ENCODE results near the gene CENATAC. TPM values are rescaled to one million over a fixed set of nuclear protein-coding genes. Genes with fewer than 3 reads are reported as not detected.

Gene CENATAC
- total and polyA plus RNA-seq, 9 of the 15 experiments (the other 6 are each of a cell fraction or from before 2014, with no cell fraction given): 2.4 to 25.5 (median 13.7) TPM

DNA sequence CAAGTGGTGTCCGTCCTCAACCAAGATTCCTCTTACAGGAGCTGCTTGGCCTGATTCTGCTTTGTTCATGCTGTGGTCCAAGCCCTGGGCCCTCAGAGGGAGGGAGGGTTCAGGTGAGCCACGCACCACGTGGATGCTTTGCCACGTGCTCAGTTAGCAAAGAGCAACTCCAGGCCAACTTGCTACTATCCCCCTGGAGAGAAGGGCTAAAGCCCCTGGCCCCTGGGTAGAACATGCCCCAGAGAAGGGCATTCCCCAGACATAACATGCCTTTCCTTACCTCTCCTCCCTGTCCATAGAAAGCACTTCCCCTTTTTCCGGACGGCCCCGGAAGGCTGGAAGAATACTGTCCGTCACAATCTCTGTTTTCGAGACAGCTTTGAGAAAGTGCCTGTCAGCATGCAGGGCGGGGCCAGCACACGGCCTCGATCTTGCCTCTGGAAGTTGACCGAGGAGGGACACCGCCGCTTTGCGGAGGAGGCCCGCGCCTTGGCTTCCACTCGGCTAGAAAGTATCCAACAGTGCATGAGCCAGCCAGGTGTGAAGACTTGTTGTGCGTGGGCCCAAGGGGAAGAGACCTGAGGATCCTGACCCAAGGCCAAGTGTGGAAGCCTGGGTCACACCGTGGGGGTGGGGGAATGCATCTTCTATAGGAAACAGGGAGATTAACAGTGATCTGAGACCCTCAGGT, 17.6 kb upstream of the CENATAC start (continued):
- TF ChIP-seq, protein P1, sequence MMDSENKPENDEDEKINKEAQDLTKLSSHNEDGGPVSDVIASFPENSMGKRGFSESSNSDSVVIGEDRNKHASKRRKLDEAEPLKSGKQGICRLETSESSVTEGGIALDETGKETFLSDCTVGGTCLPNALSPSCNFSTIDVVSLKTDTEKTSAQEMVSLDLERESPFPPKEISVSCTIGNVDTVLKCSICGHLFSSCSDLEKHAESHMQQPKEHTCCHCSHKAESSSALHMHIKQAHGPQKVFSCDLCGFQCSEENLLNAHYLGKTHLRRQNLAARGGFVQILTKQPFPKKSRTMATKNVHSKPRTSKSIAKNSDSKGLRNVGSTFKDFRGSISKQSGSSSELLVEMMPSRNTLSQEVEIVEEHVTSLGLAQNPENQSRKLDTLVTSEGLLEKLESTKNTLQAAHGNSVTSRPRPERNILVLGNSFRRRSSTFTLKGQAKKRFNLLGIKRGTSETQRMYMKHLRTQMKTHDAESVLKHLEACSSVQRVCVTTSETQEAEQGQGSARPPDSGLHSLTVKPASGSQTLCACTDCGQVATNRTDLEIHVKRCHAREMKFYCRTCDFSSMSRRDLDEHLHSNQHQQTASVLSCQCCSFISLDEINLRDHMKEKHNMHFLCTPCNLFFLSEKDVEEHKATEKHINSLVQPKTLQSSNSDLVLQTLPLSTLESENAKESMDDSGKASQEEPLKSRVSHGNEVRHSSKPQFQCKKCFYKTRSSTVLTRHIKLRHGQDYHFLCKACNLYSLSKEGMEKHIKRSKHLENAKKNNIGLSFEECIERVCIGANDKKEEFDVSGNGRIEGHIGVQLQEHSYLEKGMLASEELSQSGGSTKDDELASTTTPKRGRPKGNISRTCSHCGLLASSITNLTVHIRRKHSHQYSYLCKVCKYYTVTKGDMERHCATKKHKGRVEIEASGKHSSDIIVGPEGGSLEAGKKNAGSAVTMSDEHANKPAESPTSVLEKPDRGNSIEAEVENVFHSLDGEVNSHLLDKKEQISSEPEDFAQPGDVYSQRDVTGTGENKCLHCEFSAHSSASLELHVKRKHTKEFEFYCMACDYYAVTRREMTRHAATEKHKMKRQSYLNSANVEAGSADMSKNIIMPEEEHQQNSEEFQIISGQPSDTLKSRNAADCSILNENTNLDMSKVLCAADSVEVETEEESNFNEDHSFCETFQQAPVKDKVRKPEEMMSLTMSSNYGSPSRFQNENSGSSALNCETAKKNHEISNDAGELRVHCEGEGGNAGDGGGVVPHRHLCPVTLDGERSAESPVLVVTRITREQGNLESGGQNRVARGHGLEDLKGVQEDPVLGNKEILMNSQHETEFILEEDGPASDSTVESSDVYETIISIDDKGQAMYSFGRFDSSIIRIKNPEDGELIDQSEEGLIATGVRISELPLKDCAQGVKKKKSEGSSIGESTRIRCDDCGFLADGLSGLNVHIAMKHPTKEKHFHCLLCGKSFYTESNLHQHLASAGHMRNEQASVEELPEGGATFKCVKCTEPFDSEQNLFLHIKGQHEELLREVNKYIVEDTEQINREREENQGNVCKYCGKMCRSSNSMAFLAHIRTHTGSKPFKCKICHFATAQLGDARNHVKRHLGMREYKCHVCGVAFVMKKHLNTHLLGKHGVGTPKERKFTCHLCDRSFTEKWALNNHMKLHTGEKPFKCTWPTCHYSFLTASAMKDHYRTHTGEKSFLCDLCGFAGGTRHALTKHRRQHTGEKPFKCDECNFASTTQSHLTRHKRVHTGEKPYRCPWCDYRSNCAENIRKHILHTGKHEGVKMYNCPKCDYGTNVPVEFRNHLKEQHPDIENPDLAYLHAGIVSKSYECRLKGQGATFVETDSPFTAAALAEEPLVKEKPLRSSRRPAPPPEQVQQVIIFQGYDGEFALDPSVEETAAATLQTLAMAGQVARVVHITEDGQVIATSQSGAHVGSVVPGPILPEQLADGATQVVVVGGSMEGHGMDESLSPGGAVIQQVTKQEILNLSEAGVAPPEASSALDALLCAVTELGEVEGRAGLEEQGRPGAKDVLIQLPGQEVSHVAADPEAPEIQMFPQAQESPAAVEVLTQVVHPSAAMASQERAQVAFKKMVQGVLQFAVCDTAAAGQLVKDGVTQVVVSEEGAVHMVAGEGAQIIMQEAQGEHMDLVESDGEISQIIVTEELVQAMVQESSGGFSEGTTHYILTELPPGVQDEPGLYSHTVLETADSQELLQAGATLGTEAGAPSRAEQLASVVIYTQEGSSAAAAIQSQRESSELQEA (IDR thresholded peaks at IDR 0.05; ENCODE audit: low read depth): no peak
- TF ChIP-seq, protein P2, sequence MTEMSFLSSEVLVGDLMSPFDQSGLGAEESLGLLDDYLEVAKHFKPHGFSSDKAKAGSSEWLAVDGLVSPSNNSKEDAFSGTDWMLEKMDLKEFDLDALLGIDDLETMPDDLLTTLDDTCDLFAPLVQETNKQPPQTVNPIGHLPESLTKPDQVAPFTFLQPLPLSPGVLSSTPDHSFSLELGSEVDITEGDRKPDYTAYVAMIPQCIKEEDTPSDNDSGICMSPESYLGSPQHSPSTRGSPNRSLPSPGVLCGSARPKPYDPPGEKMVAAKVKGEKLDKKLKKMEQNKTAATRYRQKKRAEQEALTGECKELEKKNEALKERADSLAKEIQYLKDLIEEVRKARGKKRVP (CRISPR knock-in tag; IDR thresholded peaks at IDR 0.05): 0 out of 2 replicates have a peak, but pooled peaks have one; percentile 35
- TF ChIP-seq ZNF696 (CRISPR knock-in tag; conservative IDR thresholded peaks at IDR 0.05) (no peak), HIVEP1 (CRISPR knock-in tag; IDR thresholded peaks at IDR 0.05) (no peak), FOXP1 (CRISPR knock-in tag; IDR thresholded peaks at IDR 0.05) (no peak), SIRT6 (IDR thresholded peaks at IDR 0.05; ENCODE audit: low read depth, low read length) (no peak), CBFA2T3 (IDR thresholded peaks at IDR 0.05) (no peak), KHSRP (IDR thresholded peaks at IDR 0.05) (no peak), FOSL1 (tag; conservative IDR thresholded peaks at IDR 0.05) (no peak)
- TF ChIP-seq, protein P3, sequence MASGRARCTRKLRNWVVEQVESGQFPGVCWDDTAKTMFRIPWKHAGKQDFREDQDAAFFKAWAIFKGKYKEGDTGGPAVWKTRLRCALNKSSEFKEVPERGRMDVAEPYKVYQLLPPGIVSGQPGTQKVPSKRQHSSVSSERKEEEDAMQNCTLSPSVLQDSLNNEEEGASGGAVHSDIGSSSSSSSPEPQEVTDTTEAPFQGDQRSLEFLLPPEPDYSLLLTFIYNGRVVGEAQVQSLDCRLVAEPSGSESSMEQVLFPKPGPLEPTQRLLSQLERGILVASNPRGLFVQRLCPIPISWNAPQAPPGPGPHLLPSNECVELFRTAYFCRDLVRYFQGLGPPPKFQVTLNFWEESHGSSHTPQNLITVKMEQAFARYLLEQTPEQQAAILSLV (tag; IDR thresholded peaks at IDR 0.05): no peak
